ENCODE data around the gene ELP5.

DNA sequence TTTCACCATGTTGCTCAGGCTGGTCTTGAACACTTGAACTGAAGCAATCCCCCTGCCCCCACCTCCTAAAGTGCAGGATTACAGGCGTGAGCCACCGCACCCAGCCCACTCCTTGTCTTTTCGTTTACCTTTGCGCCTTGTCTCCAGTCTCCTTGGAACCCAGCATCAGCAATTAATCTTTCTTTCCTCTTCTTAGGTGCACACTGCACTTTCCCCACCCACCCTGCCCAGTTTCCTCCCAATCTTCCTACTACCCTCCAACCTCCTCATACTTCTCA is 11.7 kb downstream of the ELP5 start:
- TF ChIP-seq, protein P1, sequence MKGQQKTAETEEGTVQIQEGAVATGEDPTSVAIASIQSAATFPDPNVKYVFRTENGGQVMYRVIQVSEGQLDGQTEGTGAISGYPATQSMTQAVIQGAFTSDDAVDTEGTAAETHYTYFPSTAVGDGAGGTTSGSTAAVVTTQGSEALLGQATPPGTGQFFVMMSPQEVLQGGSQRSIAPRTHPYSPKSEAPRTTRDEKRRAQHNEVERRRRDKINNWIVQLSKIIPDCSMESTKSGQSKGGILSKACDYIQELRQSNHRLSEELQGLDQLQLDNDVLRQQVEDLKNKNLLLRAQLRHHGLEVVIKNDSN (IDR thresholded peaks at IDR 0.05; ENCODE audit: borderline replicate concordance, low read depth) = no peak
- TF ChIP-seq, protein P2, sequence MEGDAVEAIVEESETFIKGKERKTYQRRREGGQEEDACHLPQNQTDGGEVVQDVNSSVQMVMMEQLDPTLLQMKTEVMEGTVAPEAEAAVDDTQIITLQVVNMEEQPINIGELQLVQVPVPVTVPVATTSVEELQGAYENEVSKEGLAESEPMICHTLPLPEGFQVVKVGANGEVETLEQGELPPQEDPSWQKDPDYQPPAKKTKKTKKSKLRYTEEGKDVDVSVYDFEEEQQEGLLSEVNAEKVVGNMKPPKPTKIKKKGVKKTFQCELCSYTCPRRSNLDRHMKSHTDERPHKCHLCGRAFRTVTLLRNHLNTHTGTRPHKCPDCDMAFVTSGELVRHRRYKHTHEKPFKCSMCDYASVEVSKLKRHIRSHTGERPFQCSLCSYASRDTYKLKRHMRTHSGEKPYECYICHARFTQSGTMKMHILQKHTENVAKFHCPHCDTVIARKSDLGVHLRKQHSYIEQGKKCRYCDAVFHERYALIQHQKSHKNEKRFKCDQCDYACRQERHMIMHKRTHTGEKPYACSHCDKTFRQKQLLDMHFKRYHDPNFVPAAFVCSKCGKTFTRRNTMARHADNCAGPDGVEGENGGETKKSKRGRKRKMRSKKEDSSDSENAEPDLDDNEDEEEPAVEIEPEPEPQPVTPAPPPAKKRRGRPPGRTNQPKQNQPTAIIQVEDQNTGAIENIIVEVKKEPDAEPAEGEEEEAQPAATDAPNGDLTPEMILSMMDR (IDR thresholded peaks at IDR 0.05) = no peak
- TF ChIP-seq RCOR1 (IDR thresholded peaks at IDR 0.05; ENCODE audit: low read length) (no peak), YY1 (IDR thresholded peaks at IDR 0.05; ENCODE audit: low read depth) (no peak), POLR2AphosphoS5 (IDR thresholded peaks at IDR 0.05; ENCODE audit: low read depth, low read length) (no peak), ELF1 (IDR thresholded peaks at IDR 0.05) (no peak), SMC3 (IDR thresholded peaks at IDR 0.05; ENCODE audit: low read depth, low read length) (no peak)

Data from SK-N-SH (cell line).